ENCODE measurements around the gene VAPA. TPM values are rescaled to one million over a fixed set of nuclear protein-coding genes. Genes with fewer than 3 reads are reported as not detected.

The VAPA gene
- total and polyA plus RNA-seq, 9 of the 15 experiments (the other 6 are each of a cell fraction or from before 2014, with no cell fraction given) = 219 to 902 (median 526) TPM

DNA sequence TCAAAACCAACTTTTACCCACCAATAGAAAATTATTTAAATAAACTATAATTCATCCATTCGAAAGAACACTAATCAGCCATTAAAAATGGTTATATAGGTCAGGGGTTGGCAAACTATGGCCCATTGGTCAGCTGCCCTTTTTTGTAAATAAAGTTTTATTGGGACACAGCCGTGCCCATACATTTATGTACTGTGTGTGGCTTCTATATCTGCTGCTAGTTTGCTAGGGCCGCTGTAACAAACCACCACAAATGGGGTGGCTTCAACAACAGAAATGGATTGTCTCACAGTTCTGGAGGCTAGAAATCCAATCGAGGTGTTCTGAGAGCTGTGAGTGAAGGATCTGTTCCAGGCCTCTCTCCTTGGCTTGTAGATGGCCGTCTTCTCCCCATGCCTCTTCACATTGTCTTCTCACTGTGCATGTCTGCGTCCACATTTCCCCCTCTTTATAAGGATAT is 35.0 kb upstream of the VAPA start (continued):
- TF ChIP-seq HDAC6 (IDR thresholded peaks at IDR 0.05; ENCODE audit: low read depth, low read length) = no peak
- no peak for TF ChIP-seq OTX1 (CRISPR knock-in tag; IDR thresholded peaks at IDR 0.05)
- TF ChIP-seq, protein P1, sequence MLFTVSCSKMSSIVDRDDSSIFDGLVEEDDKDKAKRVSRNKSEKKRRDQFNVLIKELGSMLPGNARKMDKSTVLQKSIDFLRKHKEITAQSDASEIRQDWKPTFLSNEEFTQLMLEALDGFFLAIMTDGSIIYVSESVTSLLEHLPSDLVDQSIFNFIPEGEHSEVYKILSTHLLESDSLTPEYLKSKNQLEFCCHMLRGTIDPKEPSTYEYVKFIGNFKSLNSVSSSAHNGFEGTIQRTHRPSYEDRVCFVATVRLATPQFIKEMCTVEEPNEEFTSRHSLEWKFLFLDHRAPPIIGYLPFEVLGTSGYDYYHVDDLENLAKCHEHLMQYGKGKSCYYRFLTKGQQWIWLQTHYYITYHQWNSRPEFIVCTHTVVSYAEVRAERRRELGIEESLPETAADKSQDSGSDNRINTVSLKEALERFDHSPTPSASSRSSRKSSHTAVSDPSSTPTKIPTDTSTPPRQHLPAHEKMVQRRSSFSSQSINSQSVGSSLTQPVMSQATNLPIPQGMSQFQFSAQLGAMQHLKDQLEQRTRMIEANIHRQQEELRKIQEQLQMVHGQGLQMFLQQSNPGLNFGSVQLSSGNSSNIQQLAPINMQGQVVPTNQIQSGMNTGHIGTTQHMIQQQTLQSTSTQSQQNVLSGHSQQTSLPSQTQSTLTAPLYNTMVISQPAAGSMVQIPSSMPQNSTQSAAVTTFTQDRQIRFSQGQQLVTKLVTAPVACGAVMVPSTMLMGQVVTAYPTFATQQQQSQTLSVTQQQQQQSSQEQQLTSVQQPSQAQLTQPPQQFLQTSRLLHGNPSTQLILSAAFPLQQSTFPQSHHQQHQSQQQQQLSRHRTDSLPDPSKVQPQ (CRISPR knock-in tag; IDR thresholded peaks at IDR 0.05; ENCODE audit: borderline replicate concordance) = 0 out of 2 replicates have a peak, but pooled peaks have one; percentile 18
- no peak for TF ChIP-seq FIP1L1 (IDR thresholded peaks at IDR 0.05; ENCODE audit: low read depth, low read length, poor library complexity, severe bottlenecking)
- no peak for TF ChIP-seq KLF13 (tag; IDR thresholded peaks at IDR 0.05; ENCODE audit: borderline replicate concordance, low read depth)
- TF ChIP-seq SIRT6 (IDR thresholded peaks at IDR 0.05; ENCODE audit: low read depth, low read length) = no peak
- TF ChIP-seq, protein P2, sequence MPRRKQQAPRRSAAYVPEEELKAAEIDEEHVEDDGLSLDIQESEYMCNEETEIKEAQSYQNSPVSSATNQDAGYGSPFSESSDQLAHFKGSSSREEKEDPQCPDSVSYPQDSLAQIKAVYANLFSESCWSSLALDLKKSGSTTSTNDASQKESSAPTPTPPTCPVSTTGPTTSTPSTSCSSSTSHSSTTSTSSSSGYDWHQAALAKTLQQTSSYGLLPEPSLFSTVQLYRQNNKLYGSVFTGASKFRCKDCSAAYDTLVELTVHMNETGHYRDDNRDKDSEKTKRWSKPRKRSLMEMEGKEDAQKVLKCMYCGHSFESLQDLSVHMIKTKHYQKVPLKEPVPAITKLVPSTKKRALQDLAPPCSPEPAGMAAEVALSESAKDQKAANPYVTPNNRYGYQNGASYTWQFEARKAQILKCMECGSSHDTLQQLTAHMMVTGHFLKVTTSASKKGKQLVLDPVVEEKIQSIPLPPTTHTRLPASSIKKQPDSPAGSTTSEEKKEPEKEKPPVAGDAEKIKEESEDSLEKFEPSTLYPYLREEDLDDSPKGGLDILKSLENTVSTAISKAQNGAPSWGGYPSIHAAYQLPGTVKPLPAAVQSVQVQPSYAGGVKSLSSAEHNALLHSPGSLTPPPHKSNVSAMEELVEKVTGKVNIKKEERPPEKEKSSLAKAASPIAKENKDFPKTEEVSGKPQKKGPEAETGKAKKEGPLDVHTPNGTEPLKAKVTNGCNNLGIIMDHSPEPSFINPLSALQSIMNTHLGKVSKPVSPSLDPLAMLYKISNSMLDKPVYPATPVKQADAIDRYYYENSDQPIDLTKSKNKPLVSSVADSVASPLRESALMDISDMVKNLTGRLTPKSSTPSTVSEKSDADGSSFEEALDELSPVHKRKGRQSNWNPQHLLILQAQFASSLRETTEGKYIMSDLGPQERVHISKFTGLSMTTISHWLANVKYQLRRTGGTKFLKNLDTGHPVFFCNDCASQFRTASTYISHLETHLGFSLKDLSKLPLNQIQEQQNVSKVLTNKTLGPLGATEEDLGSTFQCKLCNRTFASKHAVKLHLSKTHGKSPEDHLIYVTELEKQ (CRISPR knock-in tag; IDR thresholded peaks at IDR 0.05) = peak; percentile 74
- TF ChIP-seq ZBTB7A (IDR thresholded peaks at IDR 0.05; ENCODE audit: borderline replicate concordance, control insufficient read depth, low read depth, low read length) = no peak
- TF ChIP-seq, protein P3, sequence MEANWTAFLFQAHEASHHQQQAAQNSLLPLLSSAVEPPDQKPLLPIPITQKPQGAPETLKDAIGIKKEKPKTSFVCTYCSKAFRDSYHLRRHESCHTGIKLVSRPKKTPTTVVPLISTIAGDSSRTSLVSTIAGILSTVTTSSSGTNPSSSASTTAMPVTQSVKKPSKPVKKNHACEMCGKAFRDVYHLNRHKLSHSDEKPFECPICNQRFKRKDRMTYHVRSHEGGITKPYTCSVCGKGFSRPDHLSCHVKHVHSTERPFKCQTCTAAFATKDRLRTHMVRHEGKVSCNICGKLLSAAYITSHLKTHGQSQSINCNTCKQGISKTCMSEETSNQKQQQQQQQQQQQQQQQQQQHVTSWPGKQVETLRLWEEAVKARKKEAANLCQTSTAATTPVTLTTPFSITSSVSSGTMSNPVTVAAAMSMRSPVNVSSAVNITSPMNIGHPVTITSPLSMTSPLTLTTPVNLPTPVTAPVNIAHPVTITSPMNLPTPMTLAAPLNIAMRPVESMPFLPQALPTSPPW (CRISPR knock-in tag; IDR thresholded peaks at IDR 0.05) = no peak
- TF ChIP-seq GABPA (tag; conservative IDR thresholded peaks at IDR 0.05; ENCODE audit: low read depth) = no peak
